ENCODE data around the gene SRP9.

DNA sequence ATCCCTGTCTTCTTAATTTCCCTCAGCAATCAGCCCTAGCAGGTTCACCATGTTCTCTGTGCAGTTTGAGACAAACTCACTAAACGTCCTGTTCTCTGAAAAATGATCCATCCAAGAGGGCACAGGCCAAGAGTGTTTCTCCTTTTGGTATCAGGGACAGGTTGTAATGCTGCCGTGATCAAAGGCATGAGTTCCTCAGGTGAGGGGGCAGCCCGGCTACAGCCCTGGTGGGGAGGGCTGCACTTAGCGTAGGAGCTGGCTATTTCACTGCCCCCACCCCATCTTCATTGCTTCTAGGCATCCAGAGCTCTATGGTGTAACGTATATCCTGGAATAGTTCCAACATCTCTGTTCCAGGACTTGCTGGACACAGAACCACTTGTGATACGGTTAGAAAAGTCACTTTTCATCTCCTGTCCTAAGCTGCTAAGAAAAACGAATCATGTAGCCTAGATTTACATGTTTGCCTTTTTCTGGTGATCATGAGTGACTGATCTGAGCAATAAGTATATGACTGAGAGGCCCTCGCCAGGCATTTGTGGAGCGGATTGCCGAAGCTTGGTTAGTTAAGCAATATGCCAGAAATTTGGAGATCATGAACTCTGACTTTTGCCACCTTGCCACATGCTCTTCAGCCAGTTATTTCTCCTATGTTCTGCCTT lies 41.1 kb upstream of the SRP9 start:
- TF ChIP-seq CTCF (IDR thresholded peaks at IDR 0.05) (no peak), EP300 (IDR thresholded peaks at IDR 0.05) (no peak), POLR2A (IDR thresholded peaks at IDR 0.05) (no peak)

All from upper lobe of left lung (tissue), 4 donors.